IgD-negative memory B cell (primary cell): ENCODE results near the gene TRAPPC2. TPM values are rescaled to one million over a fixed set of nuclear protein-coding genes. Genes with fewer than 3 reads are reported as not detected.
"Not testable (repeated sequence)": the region's sequence is repeated elsewhere in the genome, so short reads cannot be mapped to it uniquely, and the experiment has no call there.

ENCODE experiments used
- H3K27ac Mint-ChIP-seq, 3 donors: one replicate each; pipeline ENCODE4 v1.8.0; 2020 to 2022; ENCODE audit warnings: mild to moderate bottlenecking in 3 of 3, mixed read lengths in 3 of 3, moderate library complexity in 1 of 3
- H3K27me3 Mint-ChIP-seq: one replicate; pipeline ENCODE4 v1.8.0; 2021; ENCODE audit warnings: mixed read lengths
- H3K36me3 Mint-ChIP-seq: one replicate; pipeline ENCODE4 v1.8.0; 2020; ENCODE audit warnings: mild to moderate bottlenecking, mixed read lengths
- H3K4me1 Mint-ChIP-seq, 3 donors: one replicate each; pipeline ENCODE4 v1.8.0; 2020 to 2022; ENCODE audit warnings: mixed read lengths in 3 of 3, mild to moderate bottlenecking in 1 of 3
- H3K4me3 Mint-ChIP-seq, 4 donors: one replicate each; pipeline ENCODE4 v1.8.0; 2020 to 2022; ENCODE audit warnings: mild to moderate bottlenecking in 4 of 4, mixed read lengths in 4 of 4, moderate library complexity in 3 of 4
- H3K9me3 Mint-ChIP-seq, 3 donors: one replicate each; pipeline ENCODE4 v1.8.0; 2020 to 2021; ENCODE audit warnings: mixed read lengths in 3 of 3, mild to moderate bottlenecking in 1 of 3
- polyA plus RNA-seq: library from polyadenylated mRNA; unstranded; fragments of 300-500 nt; fragmentation: Illumina TruSeq; gene quantifications from one replicate; pipeline ENCODE4 v1.2.3, GENCODE V29; 2021

Gene TRAPPC2
- polyA plus RNA-seq, 1 donor from 2014 or later, result 34.5 TPM

DNA sequence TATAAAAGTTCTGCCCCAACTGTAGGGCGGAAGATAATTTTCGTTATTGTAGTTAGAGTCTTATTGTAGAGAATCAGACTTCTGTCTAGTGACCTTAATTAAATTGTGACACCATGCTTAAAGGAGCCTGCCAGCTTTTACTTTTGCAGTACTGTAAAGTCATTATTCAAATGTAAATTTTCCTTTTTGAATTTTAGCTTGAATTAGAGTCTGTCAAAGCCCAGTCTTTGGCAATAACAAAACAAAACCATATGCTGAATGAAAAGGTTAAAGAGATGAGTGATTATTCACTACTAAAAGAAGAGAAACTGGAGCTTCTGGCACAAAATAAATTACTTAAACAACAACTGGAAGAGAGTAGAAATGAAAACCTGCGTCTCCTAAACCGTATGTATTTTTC lies 22.0 kb upstream of the TRAPPC2 start:
- H3K36me3 Mint-ChIP-seq, result peaks cover 12% of the 10 kb centered on the region
- H3K9me3 Mint-ChIP-seq, result no peaks in the 10 kb centered on the region
- H3K27ac Mint-ChIP-seq, result no peak overlapping the region
- H3K4me3 Mint-ChIP-seq, result no peak overlapping the region
- H3K4me1 Mint-ChIP-seq, result peaks cover 30 to 54% (median 37%) of the 10 kb centered on the region in 3 donors
- no peaks in the 10 kb centered on the region for H3K27me3 Mint-ChIP-seq

DNA sequence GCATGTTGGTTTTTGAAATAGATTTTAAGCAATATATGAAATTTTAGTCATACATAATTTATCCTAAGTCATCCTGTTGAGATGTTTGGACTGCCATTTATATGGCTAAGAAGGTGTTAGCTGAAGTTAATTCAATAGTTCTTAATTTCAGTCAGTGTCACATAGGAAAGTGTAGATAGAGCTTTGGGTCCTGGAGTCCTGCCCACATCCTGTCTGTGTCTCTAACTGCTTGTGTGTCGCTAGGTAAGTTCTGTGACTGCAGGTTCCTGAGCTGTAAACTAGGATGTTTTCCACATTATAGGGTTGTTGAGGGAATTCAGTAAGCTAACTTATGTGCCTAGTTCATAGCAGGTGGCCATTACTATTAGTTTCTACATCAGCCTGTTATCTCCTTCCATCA lies 20.8 kb upstream of the TRAPPC2 start:
- Mint-ChIP-seq H3K9me3 (no peaks in the 10 kb centered on the region), H3K27me3 (no peaks in the 10 kb centered on the region), H3K27ac (no peak overlapping the region), H3K4me3 (peak overlapping the region in 2 of 4 donors; percentile 18 to 29), H3K36me3 (peaks cover 7% of the 10 kb centered on the region), H3K4me1 (peaks cover 34 to 55% (median 43%) of the 10 kb centered on the region in 3 donors)

DNA sequence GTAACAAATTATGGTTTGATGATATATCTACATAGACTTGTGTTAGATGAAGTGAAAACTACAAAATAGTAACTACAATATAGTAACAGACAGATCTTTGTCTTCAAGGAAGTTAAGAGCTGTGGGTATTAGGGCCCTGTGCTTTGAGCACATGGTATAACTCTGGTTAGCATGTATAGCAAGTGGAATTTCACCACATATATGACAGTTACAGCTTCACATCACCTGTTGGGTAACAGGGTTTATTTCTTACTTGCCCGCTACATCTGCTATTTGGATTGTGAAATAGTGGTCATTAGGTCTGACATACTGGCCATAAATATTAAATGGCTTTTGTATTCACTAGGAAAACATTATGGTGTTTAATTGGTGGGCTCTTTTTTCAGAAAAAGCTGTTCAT lies 20.3 kb upstream of the TRAPPC2 start:
- no peaks in the 10 kb centered on the region for H3K27me3 Mint-ChIP-seq
- H3K4me3 Mint-ChIP-seq, result no peak overlapping the region
- no peaks in the 10 kb centered on the region for H3K9me3 Mint-ChIP-seq
- H3K27ac Mint-ChIP-seq, result no peak overlapping the region
- peaks cover 37 to 54% (median 46%) of the 10 kb centered on the region in 3 donors for H3K4me1 Mint-ChIP-seq
- H3K36me3 Mint-ChIP-seq, result peaks cover 7% of the 10 kb centered on the region

DNA sequence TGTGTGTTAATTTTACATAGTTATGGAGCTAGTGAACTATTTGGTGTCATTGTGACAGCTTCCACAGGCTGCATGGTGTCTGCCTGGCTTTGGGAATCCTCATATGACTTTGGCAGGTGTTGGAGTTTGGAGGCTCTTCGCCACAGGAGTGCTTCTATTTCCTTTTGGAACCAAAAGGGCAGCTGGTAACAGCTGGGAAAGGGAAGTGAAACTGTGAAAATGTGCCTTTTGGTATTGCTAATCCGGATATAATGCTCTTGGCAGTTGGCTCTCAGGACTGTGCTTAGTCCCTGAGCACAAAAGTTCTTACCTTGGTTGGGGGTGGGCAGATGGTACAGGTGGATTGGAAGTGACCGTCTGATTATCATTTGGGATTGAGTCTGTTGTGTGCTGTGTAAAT lies 18.2 kb upstream of the TRAPPC2 start:
- Mint-ChIP-seq H3K36me3 (peaks cover 7% of the 10 kb centered on the region), H3K27me3 (no peaks in the 10 kb centered on the region), H3K4me3 (peak overlapping the region in 2 of 4 donors; percentile 78 to 80), H3K4me1 (peaks cover 30 to 38% (median 32%) of the 10 kb centered on the region in 3 donors), H3K9me3 (no peaks in the 10 kb centered on the region), H3K27ac (peak overlapping the region; percentile 18 to 62 (median 46))

DNA sequence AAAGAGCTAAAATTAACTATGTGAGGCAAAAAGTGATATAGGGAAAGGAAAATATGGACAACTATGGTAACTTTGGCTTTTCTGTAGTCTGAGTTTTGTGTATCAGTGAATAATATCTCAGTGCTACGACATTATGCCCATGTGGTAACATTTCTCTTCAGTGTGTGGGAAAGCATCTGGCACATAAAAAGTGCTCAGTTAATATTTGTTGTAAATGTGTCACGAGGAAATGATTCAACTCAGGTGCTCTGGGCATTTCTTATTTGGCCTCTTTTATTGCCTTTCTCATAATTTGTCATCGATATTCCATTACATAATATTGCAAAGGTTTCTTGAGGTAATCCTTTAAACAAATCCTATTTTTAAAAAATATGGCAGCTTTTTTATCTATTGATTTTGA lies 17.7 kb upstream of the TRAPPC2 start:
- peak overlapping the region in 1 of 3 donors; percentile 7 for H3K27ac Mint-ChIP-seq
- peaks cover 30 to 42% (median 32%) of the 10 kb centered on the region in 3 donors for H3K4me1 Mint-ChIP-seq

DNA sequence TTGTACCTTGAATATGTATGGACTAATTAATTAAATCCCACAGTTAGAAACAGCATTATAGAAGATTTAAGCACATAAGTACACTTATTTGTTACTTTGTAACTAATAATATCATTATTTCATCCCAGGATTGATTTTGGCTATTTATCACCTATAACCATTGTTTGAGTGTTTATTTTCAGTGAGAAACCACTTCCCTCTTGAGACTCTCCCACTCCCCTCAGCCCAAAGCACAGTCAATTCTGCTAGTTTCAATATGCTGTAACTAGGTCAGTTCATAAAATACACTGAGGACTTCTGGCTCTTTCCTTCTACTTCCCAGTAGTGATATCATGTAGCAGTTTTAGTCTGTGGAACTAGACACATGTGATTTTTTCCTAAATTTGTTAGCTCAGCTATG lies 16.4 kb upstream of the TRAPPC2 start:
- H3K4me3 Mint-ChIP-seq, result no peak overlapping the region
- H3K4me1 Mint-ChIP-seq, result peaks cover 30 to 37% (median 32%) of the 10 kb centered on the region in 3 donors
- H3K36me3 Mint-ChIP-seq, result peaks cover 2% of the 10 kb centered on the region
- H3K27ac Mint-ChIP-seq, result peak overlapping the region in 1 of 3 donors; percentile 26
- H3K9me3 Mint-ChIP-seq, result no peaks in the 10 kb centered on the region
- no peaks in the 10 kb centered on the region for H3K27me3 Mint-ChIP-seq

More for the DNA sequence above, 17.7 kb upstream of the TRAPPC2 start:
- H3K27me3 Mint-ChIP-seq, result no peaks in the 10 kb centered on the region
- no peaks in the 10 kb centered on the region for H3K9me3 Mint-ChIP-seq
- no peak overlapping the region for H3K4me3 Mint-ChIP-seq
- H3K36me3 Mint-ChIP-seq, result peaks cover 6% of the 10 kb centered on the region

DNA sequence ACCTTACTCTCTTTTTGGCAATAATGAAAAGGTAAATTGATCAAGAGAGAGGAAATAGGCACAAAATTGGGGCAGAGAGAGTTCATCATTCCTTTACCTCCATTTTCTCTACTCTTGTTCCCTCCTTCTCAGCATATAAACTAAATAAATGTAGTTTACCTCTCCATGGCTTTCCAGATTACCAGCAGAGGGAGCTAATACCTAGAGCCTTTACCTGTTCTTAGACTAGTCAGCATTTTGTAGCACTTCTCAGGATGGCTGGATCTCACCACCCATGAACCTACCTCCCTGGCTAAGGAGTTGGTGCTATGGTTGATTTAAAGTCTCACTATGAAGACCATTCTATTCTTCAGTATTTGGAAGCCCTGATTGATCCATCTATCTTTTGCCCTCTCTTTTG lies 15.8 kb upstream of the TRAPPC2 start:
- Mint-ChIP-seq H3K4me1 (peaks cover 26 to 33% (median 29%) of the 10 kb centered on the region in 3 donors), H3K27ac (peak overlapping the region in 2 of 3 donors; percentile 23 to 24), H3K36me3 (peaks cover 5% of the 10 kb centered on the region), H3K9me3 (no peaks in the 10 kb centered on the region), H3K4me3 (no peak overlapping the region), H3K27me3 (no peaks in the 10 kb centered on the region)

DNA sequence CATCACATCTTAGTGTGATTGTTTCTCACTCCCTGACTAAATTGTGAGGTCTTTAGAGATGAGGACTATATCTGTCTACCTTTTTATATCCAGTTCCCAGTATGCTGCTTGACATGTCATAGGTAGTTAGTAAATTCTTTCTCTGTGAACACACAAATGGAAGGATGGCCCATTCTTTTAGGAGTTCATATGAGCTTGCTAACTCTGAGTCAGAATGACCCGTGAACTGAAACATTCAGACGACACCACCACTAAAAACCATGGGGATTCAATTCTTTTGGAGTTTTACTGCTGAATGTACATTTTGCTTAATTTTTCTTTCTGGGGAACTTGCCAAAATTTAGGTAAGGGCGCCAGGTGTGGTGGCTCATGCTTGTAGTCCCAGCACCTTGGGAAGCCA lies 14.1 kb upstream of the TRAPPC2 start:
- H3K27ac Mint-ChIP-seq, result peak overlapping the region in 1 of 3 donors; percentile 43
- H3K27me3 Mint-ChIP-seq, result no peaks in the 10 kb centered on the region
- peaks cover 21 to 31% (median 27%) of the 10 kb centered on the region in 3 donors for H3K4me1 Mint-ChIP-seq
- H3K9me3 Mint-ChIP-seq, result no peaks in the 10 kb centered on the region
- no peak overlapping the region for H3K4me3 Mint-ChIP-seq
- peaks cover 10% of the 10 kb centered on the region for H3K36me3 Mint-ChIP-seq

DNA sequence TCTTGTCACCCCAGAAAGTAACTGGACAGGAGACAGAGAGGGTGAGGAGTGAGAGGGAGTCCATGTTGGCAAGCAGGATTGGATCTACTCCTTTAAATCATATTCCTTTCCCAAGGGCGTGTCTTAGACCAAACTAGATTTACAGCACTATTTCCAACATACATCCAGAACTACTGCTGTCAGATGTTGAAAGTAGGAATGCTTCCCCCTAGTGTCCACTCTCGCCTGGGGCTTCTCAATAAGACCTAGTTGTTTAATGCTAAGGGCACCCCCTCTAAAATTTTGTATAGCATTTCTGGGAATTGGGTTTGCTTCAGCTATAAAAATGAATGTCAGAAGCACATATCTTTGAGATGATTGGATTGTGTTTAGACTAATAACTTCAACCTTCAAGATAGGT lies 13.4 kb upstream of the TRAPPC2 start:
- Mint-ChIP-seq H3K27ac (no peak overlapping the region), H3K4me3 (no peak overlapping the region), H3K4me1 (peaks cover 22 to 29% (median 29%) of the 10 kb centered on the region in 3 donors), H3K27me3 (no peaks in the 10 kb centered on the region), H3K9me3 (no peaks in the 10 kb centered on the region), H3K36me3 (peaks cover 11% of the 10 kb centered on the region)

DNA sequence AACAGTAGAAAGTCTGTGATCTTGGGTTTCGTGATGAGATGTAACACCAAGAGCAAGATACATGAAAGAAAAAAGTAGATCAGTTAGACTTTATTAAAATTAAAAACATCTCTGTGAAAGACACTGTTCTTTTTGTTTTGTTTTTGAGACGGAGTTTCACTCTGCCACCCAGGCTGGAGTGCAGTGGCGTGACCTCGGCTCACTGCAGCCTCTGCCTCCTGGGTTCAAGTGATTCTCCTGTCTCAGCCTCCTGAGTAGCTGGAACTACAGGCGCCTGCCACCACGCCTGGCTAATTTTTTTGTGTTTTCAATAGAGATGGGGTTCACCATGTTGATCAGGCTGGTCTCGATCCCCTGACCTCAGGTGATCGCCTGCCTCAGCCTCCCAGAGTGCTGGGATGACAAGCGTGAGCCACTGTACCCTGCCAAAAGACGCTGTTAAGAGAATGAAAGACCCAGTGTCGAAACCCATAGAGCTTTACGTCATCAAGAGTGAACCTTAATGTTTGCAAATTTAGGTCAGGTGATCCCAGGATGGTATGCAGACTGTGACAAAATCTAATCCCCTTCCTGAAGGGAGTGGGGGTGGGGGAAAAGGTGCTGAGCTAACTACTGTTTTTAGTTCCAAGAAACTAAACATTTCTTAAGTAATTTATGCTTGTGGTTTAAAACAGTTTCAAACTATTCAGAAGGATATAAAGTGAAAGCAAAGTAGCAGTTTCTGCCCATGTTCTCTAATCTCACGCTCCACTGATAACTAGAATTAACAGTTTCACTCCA lies 8.2 kb upstream of the TRAPPC2 start:
- Mint-ChIP-seq H3K36me3 (peaks cover 9% of the 10 kb centered on the region), H3K9me3 (no peaks in the 10 kb centered on the region), H3K27me3 (no peaks in the 10 kb centered on the region), H3K27ac (peak overlapping the region; percentile 84 to 98 (median 84)), H3K4me1 (peaks cover 21 to 27% (median 22%) of the 10 kb centered on the region in 3 donors), H3K4me3 (peak overlapping the region; percentile 72 to 90 (median 87))

DNA sequence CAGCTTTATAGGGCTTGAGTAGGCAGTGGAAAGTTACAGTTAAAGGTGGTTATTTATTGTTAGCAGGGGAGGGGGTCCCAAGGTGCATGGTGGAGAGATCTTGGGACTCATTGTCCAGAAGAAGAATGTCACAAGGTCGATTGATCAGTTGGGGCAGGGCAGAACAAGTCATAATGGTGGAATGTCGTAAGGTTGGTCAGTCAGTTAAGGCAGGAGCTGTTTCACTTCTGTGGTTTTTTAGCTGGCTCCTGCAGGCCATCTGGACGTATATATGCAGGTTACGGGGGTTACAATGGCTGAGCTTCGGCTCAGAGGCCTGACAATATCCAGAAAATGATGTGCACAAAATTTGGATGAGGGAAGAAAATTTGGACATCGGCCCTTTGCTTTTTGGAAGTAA lies 7.3 kb upstream of the TRAPPC2 start:
- no peaks in the 10 kb centered on the region for H3K27me3 Mint-ChIP-seq
- peaks cover 10% of the 10 kb centered on the region for H3K36me3 Mint-ChIP-seq
- no peaks in the 10 kb centered on the region for H3K9me3 Mint-ChIP-seq
- H3K4me1 Mint-ChIP-seq, result peaks cover 24 to 27% (median 26%) of the 10 kb centered on the region in 3 donors
- peak overlapping the region in 3 of 4 donors; percentile 72 to 85 (median 78) for H3K4me3 Mint-ChIP-seq
- H3K27ac Mint-ChIP-seq, result peak overlapping the region; percentile 54 to 84 (median 84)

DNA sequence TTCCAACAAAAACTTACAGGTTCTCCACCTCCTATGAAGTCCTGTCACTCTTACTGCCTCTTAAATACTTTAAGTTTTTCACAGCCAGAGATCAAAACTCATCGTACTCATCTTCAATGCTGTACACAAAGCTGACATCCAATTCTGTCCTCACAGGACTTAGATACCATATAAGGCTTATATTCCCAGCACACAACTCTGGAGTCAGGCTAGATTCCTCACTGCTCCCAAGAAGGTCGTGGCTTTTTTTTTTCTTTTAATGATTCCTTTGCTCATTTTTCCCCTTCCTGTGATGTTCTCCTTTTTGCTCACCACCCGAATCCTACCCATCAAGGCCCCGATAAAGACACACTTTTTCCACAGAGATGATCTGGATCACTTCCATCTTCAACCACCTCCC lies 914 bp downstream of the TRAPPC2 start:
- H3K27me3 Mint-ChIP-seq, result no peaks in the 10 kb centered on the region
- H3K4me1 Mint-ChIP-seq, result peaks cover 38 to 49% (median 38%) of the 10 kb centered on the region in 3 donors
- H3K4me3 Mint-ChIP-seq, result peak overlapping the region; percentile 92 to 98 (median 95)
- H3K36me3 Mint-ChIP-seq, result peaks cover 13% of the 10 kb centered on the region
- peaks cover 0 to 2% (median 0%) of the 10 kb centered on the region in 3 donors for H3K9me3 Mint-ChIP-seq
- H3K27ac Mint-ChIP-seq, result peak overlapping the region; percentile 78 to 99 (median 98)

DNA sequence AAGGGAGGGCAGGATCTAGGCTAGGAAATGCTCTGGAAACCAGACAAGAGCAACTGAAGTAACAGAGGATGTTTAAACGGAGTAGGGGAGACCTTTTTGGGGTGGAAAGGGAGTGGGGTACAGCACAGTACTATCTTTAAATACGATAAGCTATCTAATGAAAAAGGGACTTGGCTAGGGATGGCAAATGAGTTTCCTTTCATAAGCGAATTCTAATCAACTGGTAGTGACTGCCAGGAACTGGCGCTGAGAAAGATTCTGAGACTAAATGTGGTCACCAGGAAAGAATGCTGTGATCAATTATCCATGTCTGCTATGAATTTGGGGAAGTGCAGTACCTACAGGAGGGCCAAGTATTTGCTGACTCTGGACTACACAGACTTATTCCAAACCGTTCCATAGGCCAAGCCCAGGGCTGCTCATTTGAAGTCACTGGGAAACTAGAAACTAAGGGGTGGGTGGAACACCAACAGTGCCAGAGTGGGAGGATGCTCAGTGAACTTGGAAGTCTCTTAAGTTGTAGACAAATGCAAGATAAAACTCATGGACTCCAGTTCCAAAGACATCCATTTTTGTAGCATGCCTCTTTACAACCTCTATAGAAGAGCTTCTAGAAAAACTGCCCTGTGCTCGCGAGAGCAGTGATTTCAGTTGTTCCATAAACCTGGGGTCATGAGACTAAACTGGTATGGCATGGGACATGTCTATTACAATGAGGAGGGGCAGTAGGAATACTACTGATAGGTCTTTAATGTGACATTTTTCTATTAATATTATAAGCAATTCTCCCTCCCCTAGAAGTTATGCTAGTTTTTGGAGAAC lies 2.0 kb downstream of the TRAPPC2 start:
- peak overlapping the region; percentile 62 to 98 (median 95) for H3K4me3 Mint-ChIP-seq
- peak overlapping the region in 1 of 3 donors; percentile 3 for H3K27ac Mint-ChIP-seq
- H3K9me3 Mint-ChIP-seq, result peaks cover 0 to 2% (median 0%) of the 10 kb centered on the region in 3 donors
- H3K4me1 Mint-ChIP-seq, result peaks cover 43 to 58% (median 44%) of the 10 kb centered on the region in 3 donors
- H3K36me3 Mint-ChIP-seq, result peaks cover 13% of the 10 kb centered on the region
- no peaks in the 10 kb centered on the region for H3K27me3 Mint-ChIP-seq

DNA sequence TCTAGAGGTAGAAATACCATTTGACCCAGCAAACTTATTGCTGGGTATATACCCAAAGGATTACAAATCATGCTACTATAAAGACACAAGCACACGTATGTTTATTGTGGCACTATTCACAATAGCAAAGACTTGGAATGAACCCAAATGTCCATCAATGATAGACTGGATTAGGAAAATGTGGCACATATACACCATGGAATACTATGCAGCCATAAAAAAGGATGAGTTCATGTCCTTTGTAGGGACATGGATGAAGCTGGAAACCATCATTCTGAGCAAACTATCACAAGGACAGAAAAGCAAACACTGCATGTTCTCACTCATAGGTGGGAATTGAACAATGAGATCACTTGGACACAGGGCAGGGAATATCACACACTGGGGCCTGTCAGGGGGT lies 3.9 kb downstream of the TRAPPC2 start:
- Mint-ChIP-seq H3K36me3 (peaks cover 11% of the 10 kb centered on the region), H3K27ac (peak overlapping the region in 1 of 3 donors; percentile 22), H3K4me3 (peak overlapping the region in 1 of 4 donors; percentile 13), H3K4me1 (peaks cover 44 to 60% (median 48%) of the 10 kb centered on the region in 3 donors)
- H3K27me3 Mint-ChIP-seq, H3K9me3 Mint-ChIP-seq: not testable (repeated sequence)

DNA sequence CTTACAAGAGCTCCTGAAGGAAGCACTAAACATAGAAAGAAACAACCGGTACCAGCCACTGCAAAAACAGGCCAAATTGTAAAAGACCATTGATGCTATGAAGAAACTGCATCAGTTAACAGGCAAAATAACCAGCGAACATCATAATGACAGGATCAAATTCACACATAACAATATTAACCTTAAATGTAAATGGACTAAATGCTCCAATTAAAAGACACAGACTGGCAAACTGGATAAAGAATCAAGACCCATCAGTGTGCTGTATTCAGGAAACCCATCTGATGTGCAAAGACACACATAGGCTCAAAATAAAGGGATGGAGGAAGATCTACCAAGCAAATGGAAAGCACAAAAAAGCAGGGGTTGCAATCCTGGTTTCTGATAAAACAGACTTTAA lies 7.8 kb downstream of the TRAPPC2 start:
- H3K27ac Mint-ChIP-seq, H3K27me3 Mint-ChIP-seq, H3K9me3 Mint-ChIP-seq, H3K4me3 Mint-ChIP-seq: not testable (repeated sequence)
- H3K4me1 Mint-ChIP-seq, result peaks cover 33 to 51% (median 45%) of the 10 kb centered on the region in 3 donors
- peaks cover 16% of the 10 kb centered on the region for H3K36me3 Mint-ChIP-seq
